Kidney epithelial cell (primary cell): ENCODE results near the gene TTLL5. TPM values are rescaled to one million over a fixed set of nuclear protein-coding genes. Genes with fewer than 3 reads are reported as not detected.

ENCODE experiments used
- DNase-seq: peaks from one replicate; pipeline ENCODE4 v3.0.0-alpha.2; 2010; ENCODE audit warnings: low read depth
- H3K27me3 ChIP-seq: 2 replicates; pipeline ENCODE4 v1.6.0; 2011; ENCODE audit warnings: low read length; ENCODE audit not compliant: control insufficient read depth, insufficient read depth
- H3K36me3 ChIP-seq: 2 replicates; pipeline ENCODE4 v1.5.1; 2011; ENCODE audit warnings: low read length; ENCODE audit not compliant: control insufficient read depth, insufficient read depth
- H3K4me3 ChIP-seq: 2 replicates; pipeline ENCODE4 v1.5.1; 2011; ENCODE audit warnings: low read depth, mild to moderate bottlenecking, control low read depth, low read length
- CTCF ChIP-seq: IDR thresholded peaks from 2 replicates; pipeline ENCODE4 v1.5.1; 2011; ENCODE audit warnings: mild to moderate bottlenecking, moderate library complexity, low read length, control low read depth, inconsistent platforms; ENCODE audit not compliant: insufficient read depth, poor library complexity, severe bottlenecking
- total RNA-seq: library from RNA; depleted of rRNA; stranded (reverse); fragments of >200 nt; gene quantifications from 2 replicates; pipeline ENCODE4 v1.2.3, GENCODE V29; 2015

The TTLL5 gene
- total RNA-seq, 1 donor from 2014 or later, result 24.7 TPM

- no peak overlapping the region for H3K4me3 ChIP-seq
- no peaks in the 10 kb centered on the region for H3K36me3 ChIP-seq
- H3K27me3 ChIP-seq, result no peaks in the 10 kb centered on the region
- TF ChIP-seq CTCF, result no peak
- no peak for DNase-seq
These were observed 62.7 kb downstream of the TTLL5 start for GRCh38 chr14:75723716-75724115.

GRCh38 chr14:75724414-75725204 is 63.6 kb downstream of the TTLL5 start:
- Histone ChIP-seq H3K36me3 (no peaks in the 10 kb centered on the region), H3K4me3 (no peak overlapping the region), H3K27me3 (no peaks in the 10 kb centered on the region)
- DNase-seq, result no peak
- no peak for TF ChIP-seq CTCF

- H3K4me3 ChIP-seq, result no peak overlapping the region
- H3K27me3 ChIP-seq, result no peaks in the 10 kb centered on the region
- no peaks in the 10 kb centered on the region for H3K36me3 ChIP-seq
- TF ChIP-seq CTCF, result no peak
- no peak for DNase-seq
These were observed 64.4 kb downstream of the TTLL5 start for GRCh38 chr14:75725481-75725880.

- no peak for DNase-seq
- Histone ChIP-seq H3K27me3 (no peaks in the 10 kb centered on the region), H3K4me3 (no peak overlapping the region), H3K36me3 (no peaks in the 10 kb centered on the region)
- no peak for TF ChIP-seq CTCF
These were observed 65.3 kb downstream of the TTLL5 start for GRCh38 chr14:75726321-75726720.

- TF ChIP-seq CTCF, result no peak
These were observed 66.1 kb downstream of the TTLL5 start for GRCh38 chr14:75727124-75727523.

GRCh38 chr14:75732888-75733287 is 71.8 kb downstream of the TTLL5 start:
- DNase-seq, result no peak
- H3K4me3 ChIP-seq, result no peak overlapping the region
- no peak for TF ChIP-seq CTCF
- peaks cover 1% of the 10 kb centered on the region for H3K36me3 ChIP-seq
- no peaks in the 10 kb centered on the region for H3K27me3 ChIP-seq

More at GRCh38 chr14:75727124-75727523, 66.1 kb downstream of the TTLL5 start:
- no peaks in the 10 kb centered on the region for H3K27me3 ChIP-seq
- DNase-seq, result no peak
- no peak overlapping the region for H3K4me3 ChIP-seq
- no peaks in the 10 kb centered on the region for H3K36me3 ChIP-seq
